AG04450 (cell line): Measurements from ENCODE around the gene JDP2. TPM values are rescaled to one million over a fixed set of nuclear protein-coding genes. Genes with fewer than 3 reads are reported as not detected.

ENCODE experiments used
- CTCF ChIA-PET: fragments of 300-600, 350-600 bp; formaldehyde crosslinking; extraction: SDS; loops from one replicate; lab custom pipeline; 2022; ENCODE audit warnings: antibody characterized with exemption, inconsistent platforms; lab: Charles Lee
- POLR2A ChIA-PET: fragments of 350-600 bp; formaldehyde crosslinking; extraction: SDS; loops from one replicate; lab custom pipeline; 2021; ENCODE audit warnings: antibody characterized with exemption, inconsistent platforms; lab: Yijun Ruan, JAX
- DNase-seq: peaks from one replicate; pipeline ENCODE4 v3.0.0-alpha.2; 2011; ENCODE audit warnings: low read depth, low spot score
- H3K27ac ChIP-seq: one replicate; pipeline ENCODE4 v1.5.1; 2012; ENCODE audit warnings: low read depth, low read length, control low read depth
- H3K27me3 ChIP-seq: one replicate; pipeline ENCODE4 v1.6.0; 2012; ENCODE audit warnings: low read length; ENCODE audit not compliant: control insufficient read depth, insufficient read depth
- H3K4me3 ChIP-seq: 2 replicates; pipeline ENCODE4 v1.5.1; 2011; ENCODE audit warnings: mild to moderate bottlenecking, low read depth, low read length, control low read depth
- H3K9me3 ChIP-seq: 2 replicates; pipeline ENCODE4 v1.5.1; 2012; ENCODE audit warnings: low read length; ENCODE audit not compliant: control insufficient read depth, insufficient read depth
- polyA plus RNA-seq: library from polyadenylated mRNA; depleted of rRNA; stranded (reverse); fragments of >200 nt; gene quantifications from 2 replicates; pipeline ENCODE4 v1.2.3, GENCODE V29; 2011
- TF ChIP-seq, protein P1 (sequence below): IDR thresholded peaks from 2 replicates; pipeline ENCODE4 v1.5.1; 2011; ENCODE audit warnings: low read depth, low read length, control low read depth, inconsistent platforms

The JDP2 gene
- polyA plus RNA-seq, 1 experiment = 49.1 TPM

DNA sequence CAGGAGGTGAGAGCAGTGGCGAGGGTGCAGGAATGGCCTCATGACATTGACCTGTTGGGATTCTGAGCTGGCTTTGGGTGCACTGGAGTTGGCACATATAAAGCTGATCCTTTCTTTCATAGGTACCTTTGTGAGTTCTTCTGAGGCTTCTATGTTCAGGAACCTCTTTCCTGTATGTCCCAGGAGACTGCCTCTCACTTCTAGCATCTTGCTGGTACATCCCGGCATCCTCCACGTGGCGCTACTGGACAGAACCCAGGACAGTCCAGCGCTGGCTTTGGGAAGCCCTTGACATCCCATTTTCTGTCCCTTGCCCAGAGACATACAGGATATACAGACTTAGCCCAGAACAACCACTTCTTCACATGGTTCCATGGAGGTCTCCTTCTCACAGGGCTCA is 50.1 kb downstream of the JDP2 start:
- H3K9me3 ChIP-seq = no peaks in the 10 kb centered on the region; the same call in 1 of the 2 replicates
- TF ChIP-seq, protein P1, sequence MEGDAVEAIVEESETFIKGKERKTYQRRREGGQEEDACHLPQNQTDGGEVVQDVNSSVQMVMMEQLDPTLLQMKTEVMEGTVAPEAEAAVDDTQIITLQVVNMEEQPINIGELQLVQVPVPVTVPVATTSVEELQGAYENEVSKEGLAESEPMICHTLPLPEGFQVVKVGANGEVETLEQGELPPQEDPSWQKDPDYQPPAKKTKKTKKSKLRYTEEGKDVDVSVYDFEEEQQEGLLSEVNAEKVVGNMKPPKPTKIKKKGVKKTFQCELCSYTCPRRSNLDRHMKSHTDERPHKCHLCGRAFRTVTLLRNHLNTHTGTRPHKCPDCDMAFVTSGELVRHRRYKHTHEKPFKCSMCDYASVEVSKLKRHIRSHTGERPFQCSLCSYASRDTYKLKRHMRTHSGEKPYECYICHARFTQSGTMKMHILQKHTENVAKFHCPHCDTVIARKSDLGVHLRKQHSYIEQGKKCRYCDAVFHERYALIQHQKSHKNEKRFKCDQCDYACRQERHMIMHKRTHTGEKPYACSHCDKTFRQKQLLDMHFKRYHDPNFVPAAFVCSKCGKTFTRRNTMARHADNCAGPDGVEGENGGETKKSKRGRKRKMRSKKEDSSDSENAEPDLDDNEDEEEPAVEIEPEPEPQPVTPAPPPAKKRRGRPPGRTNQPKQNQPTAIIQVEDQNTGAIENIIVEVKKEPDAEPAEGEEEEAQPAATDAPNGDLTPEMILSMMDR = no peak
- no peak for DNase-seq
- peaks cover 6% of the 10 kb centered on the region for H3K27me3 ChIP-seq
- no peak overlapping the region for H3K4me3 ChIP-seq
- H3K27ac ChIP-seq = no peak overlapping the region
- POLR2A ChIA-PET = interaction anchor here (0.6 kb wide), 1 partner anchor 353 kb away, joined by 4 read pairs; no protein-coding TSS in a partner anchor
- CTCF ChIA-PET = interaction anchor here (1.4 to 2.2 kb wide), 2 partner anchors 9 to 11 kb away, joined by 5 to 9 read pairs; no protein-coding TSS in a partner anchor

DNA sequence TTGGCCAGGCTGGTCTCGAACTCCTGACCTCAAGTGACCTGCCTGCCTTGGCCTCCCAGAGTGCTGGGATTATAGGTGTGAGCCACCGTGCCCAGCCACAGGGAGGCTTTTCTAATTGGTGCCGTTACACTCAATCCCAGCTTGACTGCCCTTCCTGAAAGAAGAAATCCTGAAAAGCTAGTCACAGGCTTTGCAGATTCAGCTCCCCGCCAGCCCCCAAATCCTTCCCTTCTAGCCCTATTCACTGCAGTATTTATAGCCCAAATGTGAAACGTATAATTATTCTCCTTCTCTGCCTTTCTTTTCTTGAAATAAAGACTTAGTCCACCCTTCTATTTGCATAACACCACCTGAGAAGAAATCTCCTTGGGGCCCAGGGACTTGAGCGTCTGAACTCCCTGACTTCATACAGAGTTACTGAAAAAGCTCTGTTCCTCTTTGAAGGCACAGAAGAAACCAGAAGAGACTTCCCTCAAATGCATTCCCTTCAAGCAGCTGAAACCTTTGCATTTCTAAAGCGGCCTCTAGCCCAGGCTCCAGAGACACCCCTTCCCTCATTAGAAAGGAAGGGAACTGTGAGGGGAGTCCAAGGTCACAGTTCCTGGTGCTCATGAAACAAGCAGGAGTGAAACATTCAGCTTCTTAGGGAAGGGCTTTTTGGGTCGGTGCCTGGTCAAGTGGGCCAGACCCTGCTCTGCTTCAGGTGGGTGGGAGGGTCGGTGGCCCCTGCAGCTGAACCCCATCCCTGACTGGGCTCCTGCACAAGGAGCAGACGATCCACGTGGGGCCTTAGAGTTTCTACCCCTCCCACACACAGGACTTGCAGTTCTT is 52.2 kb downstream of the JDP2 start:
- Histone ChIP-seq H3K9me3 (no peaks in the 10 kb centered on the region; the same call in 1 of the 2 replicates), H3K27ac (no peak overlapping the region), H3K27me3 (peaks cover 9% of the 10 kb centered on the region), H3K4me3 (no peak overlapping the region)
- POLR2A ChIA-PET = no interaction called here
- no peak for DNase-seq
- TF ChIP-seq, protein P1 = no peak
- CTCF ChIA-PET = interaction anchor here (0.5 to 2.9 kb wide), 6 partner anchors 9 to 1793 kb away, joined by 3 to 10 read pairs (median 4); no protein-coding TSS in a partner anchor

DNA sequence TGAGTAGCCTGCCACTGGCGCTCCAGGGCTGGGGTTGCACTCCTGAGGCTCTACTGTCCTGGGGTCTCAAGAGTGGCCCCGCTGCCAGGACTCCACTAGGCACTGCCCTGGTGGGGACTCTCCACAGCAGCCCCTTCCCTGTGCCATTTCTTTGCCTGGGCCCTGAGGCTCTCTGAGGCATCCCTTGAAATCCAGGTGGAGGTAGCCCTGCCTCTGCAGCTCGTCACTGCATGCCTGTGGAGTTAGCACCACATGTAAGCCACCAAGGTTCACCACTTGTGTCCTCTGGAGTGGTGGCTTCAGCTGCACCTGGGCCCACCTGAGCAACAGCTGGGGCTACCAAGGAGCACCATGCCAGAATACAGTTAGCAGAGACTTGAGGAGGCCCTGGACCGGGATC is 54.5 kb downstream of the JDP2 start:
- Histone ChIP-seq H3K4me3 (no peak overlapping the region), H3K9me3 (no peaks in the 10 kb centered on the region; the same call in 1 of the 2 replicates), H3K27ac (no peak overlapping the region), H3K27me3 (peaks cover 20% of the 10 kb centered on the region)
- TF ChIP-seq, protein P1 = no peak
- ChIA-PET POLR2A (no interaction called here), CTCF (no interaction called here)
- no peak for DNase-seq

DNA sequence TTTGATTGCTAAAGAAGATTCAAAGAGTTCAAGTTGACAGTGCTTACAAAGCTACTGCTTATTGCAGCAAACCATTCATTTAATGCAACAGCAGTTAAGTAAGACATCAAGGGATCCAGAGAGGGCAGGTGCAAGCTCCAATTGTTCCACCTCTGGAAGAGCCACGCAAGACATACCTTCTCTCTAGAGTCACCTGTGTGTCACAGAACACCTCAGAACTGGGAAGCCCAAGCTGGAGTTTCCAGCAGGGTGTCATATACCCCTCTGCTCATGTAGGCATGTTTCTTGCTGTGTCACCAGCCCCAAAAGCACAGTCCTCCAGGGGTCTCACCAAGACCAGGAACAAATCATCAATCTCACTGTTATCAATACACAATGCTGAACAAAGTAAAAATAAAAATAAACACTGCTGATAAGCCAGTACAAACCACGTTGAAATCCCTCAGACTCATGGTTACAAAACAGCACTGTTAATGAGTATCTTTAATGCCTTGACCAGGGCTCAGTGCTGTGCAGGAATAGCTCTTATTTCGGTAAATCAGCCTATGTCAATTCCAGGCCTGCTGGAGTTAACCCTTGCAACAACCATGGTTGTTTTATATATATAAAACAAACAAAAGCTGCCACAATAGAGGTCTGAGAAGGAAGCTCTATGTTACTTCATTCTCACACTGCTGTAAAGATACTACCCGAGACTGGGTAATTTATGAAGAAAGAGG is 57.0 kb downstream of the JDP2 start:
- Histone ChIP-seq H3K4me3 (no peak overlapping the region), H3K27ac (no peak overlapping the region), H3K9me3 (no peaks in the 10 kb centered on the region; the same call in 1 of the 2 replicates), H3K27me3 (peaks cover 21% of the 10 kb centered on the region)
- TF ChIP-seq, protein P1 = no peak
- CTCF ChIA-PET = interaction anchor here (1.0 kb wide), 1 partner anchor 176 kb away, joined by 7 read pairs; no protein-coding TSS in a partner anchor
- POLR2A ChIA-PET = interaction anchor here (0.6 kb wide), 1 partner anchor 1139 kb away, joined by 5 read pairs; no protein-coding TSS in a partner anchor
- no peak for DNase-seq
